GM08714 (cell line): ENCODE measurements around the gene REV3L.

Source experiments
- H3K4me3 ChIP-seq: fragments of 200-500 bp; sonication (Bioruptor generic); 2 replicates; pipeline ENCODE4 v1.5.1; 2014; ENCODE audit warnings: mild to moderate bottlenecking, low read length, inconsistent platforms
- ZNF274 ChIP-seq: IDR thresholded peaks from 2 replicates; pipeline ENCODE4 v1.6.1; 2012; ENCODE audit warnings: mild to moderate bottlenecking, low read depth, low read length

The REV3L gene

GRCh38 chr6:111430605-111431376, 52.2 kb downstream of the REV3L start:
- no peak overlapping the region for H3K4me3 ChIP-seq
- TF ChIP-seq ZNF274, result no peak

GRCh38 chr6:111429571-111429970, 53.4 kb downstream of the REV3L start:
- TF ChIP-seq ZNF274, result no peak
- H3K4me3 ChIP-seq, result no peak overlapping the region

- no peak for TF ChIP-seq ZNF274
- H3K4me3 ChIP-seq, result no peak overlapping the region
Measured at GRCh38 chr6:111428811-111429210, 54.2 kb downstream of the REV3L start.

- H3K4me3 ChIP-seq, result peak overlapping the region; percentile 62; the same call in 1 of the 2 replicates
- TF ChIP-seq ZNF274, result no peak
Measured at GRCh38 chr6:111427341-111428116, 55.5 kb downstream of the REV3L start.

GRCh38 chr6:111423960-111424846, 58.8 kb downstream of the REV3L start:
- no peak for TF ChIP-seq ZNF274

GRCh38 chr6:111423055-111423633, 59.9 kb downstream of the REV3L start:
- no peak for TF ChIP-seq ZNF274
- no peak overlapping the region for H3K4me3 ChIP-seq

More at GRCh38 chr6:111423960-111424846, 58.8 kb downstream of the REV3L start:
- H3K4me3 ChIP-seq, result no peak overlapping the region

- no peak overlapping the region for H3K4me3 ChIP-seq
- no peak for TF ChIP-seq ZNF274
Measured at GRCh38 chr6:111418971-111419693, 63.9 kb downstream of the REV3L start.

- no peak overlapping the region for H3K4me3 ChIP-seq
- TF ChIP-seq ZNF274, result no peak
Measured at GRCh38 chr6:111417946-111418345, 65.1 kb downstream of the REV3L start.

GRCh38 chr6:111417181-111417585, 65.8 kb downstream of the REV3L start:
- no peak overlapping the region for H3K4me3 ChIP-seq
- no peak for TF ChIP-seq ZNF274

- TF ChIP-seq ZNF274, result no peak
- no peak overlapping the region for H3K4me3 ChIP-seq
Measured at GRCh38 chr6:111416529-111416928, 66.5 kb downstream of the REV3L start.

GRCh38 chr6:111414373-111414772, 68.6 kb downstream of the REV3L start:
- TF ChIP-seq ZNF274, result no peak
- H3K4me3 ChIP-seq, result no peak overlapping the region

- TF ChIP-seq ZNF274, result no peak
- no peak overlapping the region for H3K4me3 ChIP-seq
Measured at GRCh38 chr6:111411978-111412566, 70.9 kb downstream of the REV3L start.

GRCh38 chr6:111411046-111411445, 72.0 kb downstream of the REV3L start:
- H3K4me3 ChIP-seq, result no peak overlapping the region
- no peak for TF ChIP-seq ZNF274
